WTC11 (cell line): ENCODE measurements around the gene PTGS1. TPM values are rescaled to one million over a fixed set of nuclear protein-coding genes. Genes with fewer than 3 reads are reported as not detected.

Experiments
- ATAC-seq: fragments of 200-7000 bp; cut with Tn5 transposase; 2 replicates; pipeline ENCODE4 v1.10.0; 2021; ENCODE audit warnings: mild to moderate bottlenecking, moderate library complexity
- CTCF ChIA-PET: fragments of 300-600 bp; sonication (Branson Sonifier 250); formaldehyde crosslinking; loops from one replicate; lab custom pipeline; 2021; ENCODE audit warnings: antibody characterized with exemption; lab: Charles Lee
- POLR2A ChIA-PET: fragments of 350-600 bp; sonication (Branson Sonifier 250); formaldehyde crosslinking; loops from one replicate; lab custom pipeline; 2021; ENCODE audit warnings: antibody characterized with exemption; lab: Charles Lee
- DNase-seq: peaks from one replicate; pipeline ENCODE4 v3.0.0; 2021; ENCODE audit warnings: low spot score
- H3K27ac Mint-ChIP-seq: 2 replicates; pipeline ENCODE4 v1.8.0; 2021; ENCODE audit warnings: mixed read lengths
- H3K27me3 Mint-ChIP-seq: 2 replicates; pipeline ENCODE4 v1.8.0; 2021; ENCODE audit warnings: low read depth, mild to moderate bottlenecking, moderate library complexity, mixed read lengths
- H3K36me3 Mint-ChIP-seq: 2 replicates; pipeline ENCODE4 v1.8.0; 2021; ENCODE audit warnings: mixed read lengths
- H3K4me1 Mint-ChIP-seq: 2 replicates; pipeline ENCODE4 v1.8.0; 2022; ENCODE audit warnings: mixed read lengths
- H3K4me3 Mint-ChIP-seq: 2 replicates; pipeline ENCODE4 v1.8.0; 2021; ENCODE audit warnings: mild to moderate bottlenecking, moderate library complexity, mixed read lengths
- H3K9me3 Mint-ChIP-seq: 2 replicates; pipeline ENCODE4 v1.8.0; 2021; ENCODE audit warnings: mixed read lengths
- ATF1 ChIP-seq: sonication (generic); formaldehyde crosslinking; IDR thresholded peaks from 2 replicates; pipeline ENCODE4 v1.8.1; 2023; ENCODE audit warnings: mild to moderate bottlenecking, moderate library complexity, missing genetic modification reagents
- CBFB ChIP-seq: sonication (generic); formaldehyde crosslinking; IDR thresholded peaks from 2 replicates; pipeline ENCODE4 v1.8.1; 2022; ENCODE audit warnings: mild to moderate bottlenecking, low read depth, missing genetic modification reagents
- CDX4 ChIP-seq: fragments of 250-450 bp; sonication (Bioruptor Pico); IDR thresholded peaks from 2 replicates; pipeline ENCODE4 v1.9.0; 2021; ENCODE audit warnings: moderate library complexity, mild to moderate bottlenecking, inconsistent platforms, borderline replicate concordance
- ESRRA ChIP-seq: sonication (generic); formaldehyde crosslinking; IDR thresholded peaks from 2 replicates; pipeline ENCODE4 v1.8.1; 2022; ENCODE audit warnings: mild to moderate bottlenecking, missing genetic modification reagents, borderline replicate concordance
- FOXK1 ChIP-seq: sonication (generic); formaldehyde crosslinking; IDR thresholded peaks from 2 replicates; pipeline ENCODE4 v1.8.0; 2022; ENCODE audit warnings: mild to moderate bottlenecking, moderate library complexity, missing genetic modification reagents
- FOXP1 ChIP-seq: sonication (generic); formaldehyde crosslinking; IDR thresholded peaks from 2 replicates; pipeline ENCODE4 v1.8.0; 2022; ENCODE audit warnings: missing genetic modification reagents, mild to moderate bottlenecking, moderate library complexity, borderline replicate concordance
- GABPB1 ChIP-seq: sonication (generic); formaldehyde crosslinking; IDR thresholded peaks from 2 replicates; pipeline ENCODE4 v1.8.1; 2023; ENCODE audit warnings: mild to moderate bottlenecking, missing genetic modification reagents
- IRF2 ChIP-seq: sonication (generic); formaldehyde crosslinking; IDR thresholded peaks from 2 replicates; pipeline ENCODE4 v1.8.0; 2022; ENCODE audit warnings: low read depth, missing genetic modification reagents, borderline replicate concordance
- KAT7 ChIP-seq: sonication (generic); formaldehyde crosslinking; IDR thresholded peaks from 2 replicates; pipeline ENCODE4 v1.8.1; 2023; ENCODE audit warnings: missing genetic modification reagents, mild to moderate bottlenecking, borderline replicate concordance
- NFATC4 ChIP-seq: fragments of 250-450 bp; sonication (Bioruptor Pico); IDR thresholded peaks from 2 replicates; pipeline ENCODE4 v1.9.0; 2021; ENCODE audit warnings: mild to moderate bottlenecking
- NR3C1 ChIP-seq: sonication (generic); formaldehyde crosslinking; conservative IDR thresholded peaks from 2 replicates; pipeline ENCODE4 v1.8.1; 2023; ENCODE audit warnings: low read depth, mild to moderate bottlenecking, missing genetic modification reagents
- OVOL2 ChIP-seq: fragments of 250-450 bp; sonication (Bioruptor Pico); IDR thresholded peaks from 2 replicates; pipeline ENCODE4 v1.9.0; 2021; ENCODE audit warnings: mild to moderate bottlenecking, borderline replicate concordance
- ZNF232 ChIP-seq: sonication (generic); formaldehyde crosslinking; IDR thresholded peaks from 2 replicates; pipeline ENCODE4 v1.8.0; 2022; ENCODE audit warnings: mild to moderate bottlenecking, missing genetic modification reagents
- ZNF263 ChIP-seq: sonication (generic); formaldehyde crosslinking; IDR thresholded peaks from 2 replicates; pipeline ENCODE4 v1.8.1; 2022; ENCODE audit warnings: low read depth, mild to moderate bottlenecking, moderate library complexity, missing genetic modification reagents
- ZNF281 ChIP-seq: sonication (generic); formaldehyde crosslinking; IDR thresholded peaks from 2 replicates; pipeline ENCODE4 v1.8.0; 2023; ENCODE audit warnings: mild to moderate bottlenecking, missing genetic modification reagents
- ZNF396 ChIP-seq: fragments of 250-450 bp; sonication (Bioruptor Pico); IDR thresholded peaks from 2 replicates; pipeline ENCODE4 v1.8.0; 2021; ENCODE audit warnings: mild to moderate bottlenecking, moderate library complexity, borderline replicate concordance
- ZNF416 ChIP-seq: fragments of 250-450 bp; sonication (Bioruptor Pico); IDR thresholded peaks from 2 replicates; pipeline ENCODE4 v1.9.0; 2021; ENCODE audit warnings: mild to moderate bottlenecking, inconsistent platforms
- ZNF532 ChIP-seq: fragments of 250-450 bp; sonication (Bioruptor Pico); IDR thresholded peaks from 2 replicates; pipeline ENCODE4 v1.9.0; 2021; ENCODE audit warnings: mild to moderate bottlenecking, borderline replicate concordance
- ZSCAN18 ChIP-seq: fragments of 250-450 bp; sonication (Bioruptor Pico); IDR thresholded peaks from 2 replicates; pipeline ENCODE4 v2.1.2; 2022; ENCODE audit warnings: mild to moderate bottlenecking, moderate library complexity
- total RNA-seq: library from RNA; stranded (reverse); gene quantifications from 3 replicates; pipeline ENCODE4 v1.2.3, GENCODE V29; 2021
- TF ChIP-seq, protein P1 (sequence below): sonication (generic); formaldehyde crosslinking; IDR thresholded peaks from 2 replicates; pipeline ENCODE4 v1.8.1; 2023; ENCODE audit warnings: mild to moderate bottlenecking, missing genetic modification reagents, moderate library complexity
- TF ChIP-seq, protein P2 (sequence below): fragments of 250-450 bp; sonication (Bioruptor Pico); IDR thresholded peaks from 2 replicates; pipeline ENCODE4 v1.9.0; 2021; ENCODE audit warnings: mild to moderate bottlenecking
- TF ChIP-seq, protein P3 (sequence below): sonication (generic); formaldehyde crosslinking; IDR thresholded peaks from 2 replicates; pipeline ENCODE4 v1.8.0; 2022; ENCODE audit warnings: mild to moderate bottlenecking, missing genetic modification reagents

Gene PTGS1
- total RNA-seq, 1 experiment from 2014 or later = 1.0 TPM

DNA sequence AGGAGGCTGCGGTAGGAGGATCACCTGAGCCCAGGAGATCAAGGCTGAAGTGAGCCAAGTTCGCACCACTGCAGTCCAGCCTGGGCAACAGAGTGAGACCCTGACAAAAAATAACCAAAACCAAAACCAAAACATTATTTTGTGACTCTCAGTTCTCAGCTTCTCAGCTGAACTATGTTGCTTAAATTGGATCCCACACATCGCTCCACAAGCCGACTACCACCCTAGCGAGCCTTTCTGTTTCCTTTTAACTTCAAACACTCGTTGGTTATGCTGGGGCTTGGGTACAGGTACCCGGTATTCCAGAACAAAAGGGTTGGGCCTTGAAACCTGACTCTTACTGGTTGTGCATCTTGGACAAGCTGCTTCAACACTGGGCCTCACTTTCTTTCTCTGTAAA lies 3.8 kb upstream of the PTGS1 start (continued):
- TF ChIP-seq CDX4 (CRISPR knock-in tag) (no peak), ZNF281 (CRISPR knock-in tag) (no peak)

GRCh38 chr9:122367774-122368460 lies 2.9 kb upstream of the PTGS1 start:
- POLR2A ChIA-PET = no interaction called here
- Mint-ChIP-seq H3K27ac (no peak overlapping the region), H3K27me3 (peaks cover 52% of the 10 kb centered on the region)

More at GRCh38 chr9:122367774-122368460, 2.9 kb upstream of the PTGS1 start:
- Mint-ChIP-seq H3K4me1 (peaks cover 15% of the 10 kb centered on the region), H3K9me3 (no peaks in the 10 kb centered on the region), H3K36me3 (no peaks in the 10 kb centered on the region), H3K4me3 (no peak overlapping the region)
- CTCF ChIA-PET = interaction anchor here (0.9 to 2.6 kb wide), 2 partner anchors 11 to 26 kb away, joined by 3 to 21 read pairs; no protein-coding TSS in a partner anchor
- DNase-seq = no peak
- ATAC-seq = no peak
- TF ChIP-seq NFATC4 (CRISPR knock-in tag) = no peak
- TF ChIP-seq ESRRA = no peak
- no peak for TF ChIP-seq FOXP1
- TF ChIP-seq OVOL2 = no peak
- TF ChIP-seq, protein P1, sequence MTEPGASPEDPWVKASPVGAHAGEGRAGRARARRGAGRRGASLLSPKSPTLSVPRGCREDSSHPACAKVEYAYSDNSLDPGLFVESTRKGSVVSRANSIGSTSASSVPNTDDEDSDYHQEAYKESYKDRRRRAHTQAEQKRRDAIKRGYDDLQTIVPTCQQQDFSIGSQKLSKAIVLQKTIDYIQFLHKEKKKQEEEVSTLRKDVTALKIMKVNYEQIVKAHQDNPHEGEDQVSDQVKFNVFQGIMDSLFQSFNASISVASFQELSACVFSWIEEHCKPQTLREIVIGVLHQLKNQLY (CRISPR knock-in tag) = no peak
- no peak for TF ChIP-seq FOXK1
- no peak for TF ChIP-seq NR3C1 (CRISPR knock-in tag)
- no peak for TF ChIP-seq GABPB1 (CRISPR knock-in tag)
- no peak for TF ChIP-seq ZNF232 (CRISPR knock-in tag)
- TF ChIP-seq, protein P2, sequence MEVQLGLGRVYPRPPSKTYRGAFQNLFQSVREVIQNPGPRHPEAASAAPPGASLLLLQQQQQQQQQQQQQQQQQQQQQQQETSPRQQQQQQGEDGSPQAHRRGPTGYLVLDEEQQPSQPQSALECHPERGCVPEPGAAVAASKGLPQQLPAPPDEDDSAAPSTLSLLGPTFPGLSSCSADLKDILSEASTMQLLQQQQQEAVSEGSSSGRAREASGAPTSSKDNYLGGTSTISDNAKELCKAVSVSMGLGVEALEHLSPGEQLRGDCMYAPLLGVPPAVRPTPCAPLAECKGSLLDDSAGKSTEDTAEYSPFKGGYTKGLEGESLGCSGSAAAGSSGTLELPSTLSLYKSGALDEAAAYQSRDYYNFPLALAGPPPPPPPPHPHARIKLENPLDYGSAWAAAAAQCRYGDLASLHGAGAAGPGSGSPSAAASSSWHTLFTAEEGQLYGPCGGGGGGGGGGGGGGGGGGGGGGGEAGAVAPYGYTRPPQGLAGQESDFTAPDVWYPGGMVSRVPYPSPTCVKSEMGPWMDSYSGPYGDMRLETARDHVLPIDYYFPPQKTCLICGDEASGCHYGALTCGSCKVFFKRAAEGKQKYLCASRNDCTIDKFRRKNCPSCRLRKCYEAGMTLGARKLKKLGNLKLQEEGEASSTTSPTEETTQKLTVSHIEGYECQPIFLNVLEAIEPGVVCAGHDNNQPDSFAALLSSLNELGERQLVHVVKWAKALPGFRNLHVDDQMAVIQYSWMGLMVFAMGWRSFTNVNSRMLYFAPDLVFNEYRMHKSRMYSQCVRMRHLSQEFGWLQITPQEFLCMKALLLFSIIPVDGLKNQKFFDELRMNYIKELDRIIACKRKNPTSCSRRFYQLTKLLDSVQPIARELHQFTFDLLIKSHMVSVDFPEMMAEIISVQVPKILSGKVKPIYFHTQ (CRISPR knock-in tag) = no peak
- no peak for TF ChIP-seq ATF1
- TF ChIP-seq ZSCAN18 (CRISPR knock-in tag) = no peak
- TF ChIP-seq ZNF396 = no peak
- no peak for TF ChIP-seq KAT7 (CRISPR knock-in tag)
- no peak for TF ChIP-seq ZNF416 (CRISPR knock-in tag)
- TF ChIP-seq CBFB (CRISPR knock-in tag) = no peak
- TF ChIP-seq IRF2 (CRISPR knock-in tag) = no peak
- no peak for TF ChIP-seq ZNF263 (CRISPR knock-in tag)
- TF ChIP-seq, protein P3, sequence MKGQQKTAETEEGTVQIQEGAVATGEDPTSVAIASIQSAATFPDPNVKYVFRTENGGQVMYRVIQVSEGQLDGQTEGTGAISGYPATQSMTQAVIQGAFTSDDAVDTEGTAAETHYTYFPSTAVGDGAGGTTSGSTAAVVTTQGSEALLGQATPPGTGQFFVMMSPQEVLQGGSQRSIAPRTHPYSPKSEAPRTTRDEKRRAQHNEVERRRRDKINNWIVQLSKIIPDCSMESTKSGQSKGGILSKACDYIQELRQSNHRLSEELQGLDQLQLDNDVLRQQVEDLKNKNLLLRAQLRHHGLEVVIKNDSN (CRISPR knock-in tag) = no peak
- no peak for TF ChIP-seq ZNF532 (CRISPR knock-in tag)
